HepG2 (cell line): ENCODE measurements around the gene CLDND2. TPM values are rescaled to one million over a fixed set of nuclear protein-coding genes. Genes with fewer than 3 reads are reported as not detected.

Experiments used
- ATF7-NPFF ChIP-seq: sonication (generic); formaldehyde crosslinking; IDR thresholded peaks from 2 replicates; pipeline ENCODE4 v1.8.1; 2023; ENCODE audit warnings: mild to moderate bottlenecking, low read depth, missing genetic modification reagents, moderate library complexity
- CREB1 ChIP-seq, 2 experiments: fragments of 450-650 bp in 1 of 2; IDR thresholded peaks; 2 replicates each; pipeline ENCODE4 v1.6.1; 2016 to 2017; ENCODE audit warnings: control low read depth in 1 of 2, mild to moderate bottlenecking in 1 of 2, missing compliant biosample characterization in 1 of 2, missing genetic modification characterization in 1 of 2
- ETV5 ChIP-seq: IDR thresholded peaks from 2 replicates; pipeline ENCODE4 v1.6.1; 2018; ENCODE audit warnings: missing biosample characterization, missing genetic modification reagents, inconsistent platforms, borderline replicate concordance
- FOXK1 ChIP-seq: sonication (generic); formaldehyde crosslinking; IDR thresholded peaks from 2 replicates; pipeline ENCODE4 v1.4.0; 2020; ENCODE audit warnings: low read depth, missing genetic modification reagents, borderline replicate concordance
- HHEX ChIP-seq: IDR thresholded peaks from 2 replicates; pipeline ENCODE4 v1.6.1; 2016; ENCODE audit warnings: control low read depth
- NRL ChIP-seq: sonication (generic); formaldehyde crosslinking; IDR thresholded peaks from 2 replicates; pipeline ENCODE4 v1.5.0; 2020; ENCODE audit warnings: missing genetic modification reagents, mild to moderate bottlenecking, moderate library complexity, borderline replicate concordance
- SMAD9 ChIP-seq: sonication (generic); formaldehyde crosslinking; IDR thresholded peaks from 2 replicates; pipeline ENCODE4 v1.5.1; 2020; ENCODE audit warnings: mild to moderate bottlenecking, missing genetic modification reagents
- TBX2 ChIP-seq: sonication (generic); formaldehyde crosslinking; IDR thresholded peaks from 2 replicates; pipeline ENCODE4 v1.5.0; 2020; ENCODE audit warnings: missing genetic modification reagents, mild to moderate bottlenecking, borderline replicate concordance
- ZNF484 ChIP-seq: sonication (generic); formaldehyde crosslinking; IDR thresholded peaks from 2 replicates; pipeline ENCODE4 v1.5.1; 2020; ENCODE audit warnings: mild to moderate bottlenecking, low read depth, missing genetic modification reagents, borderline replicate concordance
- ZNF75D ChIP-seq: sonication (generic); formaldehyde crosslinking; IDR thresholded peaks from 2 replicates; pipeline ENCODE4 v1.8.1; 2023; ENCODE audit warnings: missing genetic modification reagents, mild to moderate bottlenecking, borderline replicate concordance
- polyA plus RNA-seq, 8 experiments: library from polyadenylated mRNA; depleted of rRNA in 3 of 8; stranded (reverse) in 7 of 8; unstranded in 1 of 8; fragments of >200 nt; fragmentation: Illumina TruSeq in 4 of 8; extraction: Trizol in 4 of 8; gene quantifications; 2 replicates each; pipeline versions ENCODE4 v1.2.1 to v1.2.3, GENCODE V29; 2011 to 2016; ENCODE audit warnings: low read depth in 4 of 8, missing spikeins in 1 of 8, mixed read lengths in 1 of 8; ENCODE audit not compliant: insufficient read depth in 1 of 8
- total RNA-seq, 5 experiments: library from RNA; depleted of rRNA; stranded (reverse); fragments of >200 nt; fragmentation: Illumina TruSeq; extraction: Trizol; gene quantifications; 2 replicates each; pipeline ENCODE4 v1.2.3, GENCODE V29; 2016; ENCODE audit warnings: low read depth in 1 of 5
- TF ChIP-seq, protein P1 (sequence below): sonication (generic); formaldehyde crosslinking; IDR thresholded peaks from 2 replicates; pipeline ENCODE4 v1.8.1; 2023; ENCODE audit warnings: mild to moderate bottlenecking, inconsistent platforms, moderate library complexity, missing genetic modification reagents, borderline replicate concordance
- TF ChIP-seq, protein P2 (sequence below): sonication (generic); formaldehyde crosslinking; IDR thresholded peaks from 2 replicates; pipeline ENCODE4 v1.4.0; 2020; ENCODE audit warnings: missing genetic modification reagents
- TF ChIP-seq, protein P3 (sequence below): IDR thresholded peaks from 2 replicates; pipeline ENCODE4 v1.6.1; 2016; ENCODE audit warnings: missing compliant biosample characterization, missing genetic modification reagents, borderline replicate concordance
- TF ChIP-seq, protein P4 (sequence below): sonication (generic); formaldehyde crosslinking; IDR thresholded peaks from 2 replicates; pipeline ENCODE4 v1.4.0; 2020; ENCODE audit warnings: missing genetic modification reagents
- TF ChIP-seq, protein P5 (sequence below): sonication (generic); formaldehyde crosslinking; IDR thresholded peaks from 2 replicates; pipeline ENCODE4 v1.4.0; 2020; ENCODE audit warnings: mild to moderate bottlenecking, missing genetic modification reagents
- TF ChIP-seq, protein P6 (sequence below): fragments of 450-650 bp; IDR thresholded peaks from 2 replicates; pipeline ENCODE4 v1.6.1; 2016

The CLDND2 gene
- total and polyA plus RNA-seq, 2 of the 13 experiments (the other 11 are each of a cell fraction or from before 2014, with no cell fraction given): 0.84 to 1.8 TPM

DNA sequence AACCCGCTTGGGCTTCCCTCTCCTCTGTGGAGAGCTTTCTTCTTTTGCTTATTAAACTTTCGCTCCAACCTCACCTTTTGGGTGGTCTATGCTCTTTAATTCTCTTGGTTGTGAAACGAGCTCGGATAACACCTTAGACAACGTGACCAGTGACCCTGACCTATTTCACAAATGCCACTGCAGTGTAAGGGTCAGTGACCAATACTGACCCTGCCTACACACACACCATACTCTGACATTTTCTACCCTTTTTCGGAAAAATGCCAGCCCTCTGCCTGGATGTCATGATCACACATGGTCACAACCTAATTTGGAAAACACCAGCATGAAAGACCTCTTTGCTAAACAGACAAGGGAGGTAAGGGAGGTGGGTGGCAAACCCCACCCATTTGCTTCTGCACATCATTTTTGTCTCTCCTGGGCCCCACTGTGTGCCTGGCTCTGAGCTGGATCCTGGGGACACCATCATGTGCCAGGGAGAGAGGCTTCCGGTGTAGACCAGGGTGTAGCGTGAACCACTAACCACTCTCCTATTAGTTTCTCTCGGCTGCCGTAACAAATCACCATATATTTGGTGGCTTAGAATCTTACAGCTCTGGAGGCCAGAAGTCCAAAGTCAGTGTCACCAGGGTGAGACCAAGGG, 12.5 kb downstream of the CLDND2 start (continued):
- TF ChIP-seq, protein P1, sequence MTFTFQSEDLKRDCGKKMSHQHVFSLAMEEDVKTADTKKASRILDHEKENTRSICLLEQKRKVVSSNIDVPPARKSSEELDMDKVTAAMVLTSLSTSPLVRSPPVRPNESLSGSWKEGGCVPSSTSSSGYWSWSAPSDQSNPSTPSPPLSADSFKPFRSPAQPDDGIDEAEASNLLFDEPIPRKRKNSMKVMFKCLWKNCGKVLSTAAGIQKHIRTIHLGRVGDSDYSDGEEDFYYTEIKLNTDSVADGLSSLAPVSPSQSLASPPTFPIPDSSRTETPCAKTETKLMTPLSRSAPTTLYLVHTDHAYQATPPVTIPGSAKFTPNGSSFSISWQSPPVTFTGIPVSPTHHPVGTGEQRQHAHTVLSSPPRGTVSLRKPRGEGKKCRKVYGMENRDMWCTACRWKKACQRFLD (CRISPR knock-in tag): no peak
- TF ChIP-seq, protein P2, sequence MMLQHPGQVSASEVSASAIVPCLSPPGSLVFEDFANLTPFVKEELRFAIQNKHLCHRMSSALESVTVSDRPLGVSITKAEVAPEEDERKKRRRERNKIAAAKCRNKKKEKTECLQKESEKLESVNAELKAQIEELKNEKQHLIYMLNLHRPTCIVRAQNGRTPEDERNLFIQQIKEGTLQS (CRISPR knock-in tag): no peak
- TF ChIP-seq FOXK1 (CRISPR knock-in tag): peak; percentile 80; the same call in 1 of the 2 replicates
- TF ChIP-seq, protein P3, sequence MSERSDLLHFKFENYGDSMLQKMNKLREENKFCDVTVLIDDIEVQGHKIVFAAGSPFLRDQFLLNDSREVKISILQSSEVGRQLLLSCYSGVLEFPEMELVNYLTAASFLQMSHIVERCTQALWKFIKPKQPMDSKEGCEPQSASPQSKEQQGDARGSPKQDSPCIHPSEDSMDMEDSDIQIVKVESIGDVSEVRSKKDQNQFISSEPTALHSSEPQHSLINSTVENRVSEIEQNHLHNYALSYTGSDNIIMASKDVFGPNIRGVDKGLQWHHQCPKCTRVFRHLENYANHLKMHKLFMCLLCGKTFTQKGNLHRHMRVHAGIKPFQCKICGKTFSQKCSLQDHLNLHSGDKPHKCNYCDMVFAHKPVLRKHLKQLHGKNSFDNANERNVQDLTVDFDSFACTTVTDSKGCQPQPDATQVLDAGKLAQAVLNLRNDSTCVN (CRISPR knock-in tag): no peak
- TF ChIP-seq ATF7-NPFF (CRISPR knock-in tag): no peak
- TF ChIP-seq, protein P4, sequence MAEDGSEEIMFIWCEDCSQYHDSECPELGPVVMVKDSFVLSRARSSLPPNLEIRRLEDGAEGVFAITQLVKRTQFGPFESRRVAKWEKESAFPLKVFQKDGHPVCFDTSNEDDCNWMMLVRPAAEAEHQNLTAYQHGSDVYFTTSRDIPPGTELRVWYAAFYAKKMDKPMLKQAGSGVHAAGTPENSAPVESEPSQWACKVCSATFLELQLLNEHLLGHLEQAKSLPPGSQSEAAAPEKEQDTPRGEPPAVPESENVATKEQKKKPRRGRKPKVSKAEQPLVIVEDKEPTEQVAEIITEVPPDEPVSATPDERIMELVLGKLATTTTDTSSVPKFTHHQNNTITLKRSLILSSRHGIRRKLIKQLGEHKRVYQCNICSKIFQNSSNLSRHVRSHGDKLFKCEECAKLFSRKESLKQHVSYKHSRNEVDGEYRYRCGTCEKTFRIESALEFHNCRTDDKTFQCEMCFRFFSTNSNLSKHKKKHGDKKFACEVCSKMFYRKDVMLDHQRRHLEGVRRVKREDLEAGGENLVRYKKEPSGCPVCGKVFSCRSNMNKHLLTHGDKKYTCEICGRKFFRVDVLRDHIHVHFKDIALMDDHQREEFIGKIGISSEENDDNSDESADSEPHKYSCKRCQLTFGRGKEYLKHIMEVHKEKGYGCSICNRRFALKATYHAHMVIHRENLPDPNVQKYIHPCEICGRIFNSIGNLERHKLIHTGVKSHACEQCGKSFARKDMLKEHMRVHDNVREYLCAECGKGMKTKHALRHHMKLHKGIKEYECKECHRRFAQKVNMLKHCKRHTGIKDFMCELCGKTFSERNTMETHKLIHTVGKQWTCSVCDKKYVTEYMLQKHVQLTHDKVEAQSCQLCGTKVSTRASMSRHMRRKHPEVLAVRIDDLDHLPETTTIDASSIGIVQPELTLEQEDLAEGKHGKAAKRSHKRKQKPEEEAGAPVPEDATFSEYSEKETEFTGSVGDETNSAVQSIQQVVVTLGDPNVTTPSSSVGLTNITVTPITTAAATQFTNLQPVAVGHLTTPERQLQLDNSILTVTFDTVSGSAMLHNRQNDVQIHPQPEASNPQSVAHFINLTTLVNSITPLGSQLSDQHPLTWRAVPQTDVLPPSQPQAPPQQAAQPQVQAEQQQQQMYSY (CRISPR knock-in tag): no peak
- no peak for TF ChIP-seq SMAD9 (CRISPR knock-in tag)
- TF ChIP-seq TBX2 (CRISPR knock-in tag): peak; percentile 88
- no peak for TF ChIP-seq NRL (CRISPR knock-in tag)
- 0 out of 2 replicates have a peak, but pooled peaks have one; percentile 22 for TF ChIP-seq CREB1 (IDR thresholded peaks at IDR 0.05)
- TF ChIP-seq CREB1 (CRISPR knock-in tag; IDR thresholded peaks at IDR 0.05): peak; percentile 55; the same call in 1 of the 2 replicates
- TF ChIP-seq HHEX (CRISPR knock-in tag): no peak
- TF ChIP-seq, protein P5, sequence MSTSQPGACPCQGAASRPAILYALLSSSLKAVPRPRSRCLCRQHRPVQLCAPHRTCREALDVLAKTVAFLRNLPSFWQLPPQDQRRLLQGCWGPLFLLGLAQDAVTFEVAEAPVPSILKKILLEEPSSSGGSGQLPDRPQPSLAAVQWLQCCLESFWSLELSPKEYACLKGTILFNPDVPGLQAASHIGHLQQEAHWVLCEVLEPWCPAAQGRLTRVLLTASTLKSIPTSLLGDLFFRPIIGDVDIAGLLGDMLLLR: no peak
- TF ChIP-seq ETV5 (CRISPR knock-in tag): peak; percentile 61; the same call in 1 of the 2 replicates
- TF ChIP-seq ZNF484 (CRISPR knock-in tag): no peak
- no peak for TF ChIP-seq ZNF75D (CRISPR knock-in tag)
- TF ChIP-seq, protein P6, sequence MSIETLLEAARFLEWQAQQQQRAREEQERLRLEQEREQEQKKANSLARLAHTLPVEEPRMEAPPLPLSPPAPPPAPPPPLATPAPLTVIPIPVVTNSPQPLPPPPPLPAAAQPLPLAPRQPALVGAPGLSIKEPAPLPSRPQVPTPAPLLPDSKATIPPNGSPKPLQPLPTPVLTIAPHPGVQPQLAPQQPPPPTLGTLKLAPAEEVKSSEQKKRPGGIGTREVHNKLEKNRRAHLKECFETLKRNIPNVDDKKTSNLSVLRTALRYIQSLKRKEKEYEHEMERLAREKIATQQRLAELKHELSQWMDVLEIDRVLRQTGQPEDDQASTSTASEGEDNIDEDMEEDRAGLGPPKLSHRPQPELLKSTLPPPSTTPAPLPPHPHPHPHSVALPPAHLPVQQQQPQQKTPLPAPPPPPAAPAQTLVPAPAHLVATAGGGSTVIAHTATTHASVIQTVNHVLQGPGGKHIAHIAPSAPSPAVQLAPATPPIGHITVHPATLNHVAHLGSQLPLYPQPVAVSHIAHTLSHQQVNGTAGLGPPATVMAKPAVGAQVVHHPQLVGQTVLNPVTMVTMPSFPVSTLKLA: no peak
